NCI-H1694 treated with DMSO at 0.1 percent for 48 hours (cell line): ENCODE results near the gene SMPD3.
A peak's percentile ranks its signal among the peaks of the same experiment; 100 is the strongest.

Experiments used
- DNase-seq: peaks from one replicate; lab custom pipeline; 2025; lab: John Stamatoyannopoulos, UW

Gene SMPD3

DNA sequence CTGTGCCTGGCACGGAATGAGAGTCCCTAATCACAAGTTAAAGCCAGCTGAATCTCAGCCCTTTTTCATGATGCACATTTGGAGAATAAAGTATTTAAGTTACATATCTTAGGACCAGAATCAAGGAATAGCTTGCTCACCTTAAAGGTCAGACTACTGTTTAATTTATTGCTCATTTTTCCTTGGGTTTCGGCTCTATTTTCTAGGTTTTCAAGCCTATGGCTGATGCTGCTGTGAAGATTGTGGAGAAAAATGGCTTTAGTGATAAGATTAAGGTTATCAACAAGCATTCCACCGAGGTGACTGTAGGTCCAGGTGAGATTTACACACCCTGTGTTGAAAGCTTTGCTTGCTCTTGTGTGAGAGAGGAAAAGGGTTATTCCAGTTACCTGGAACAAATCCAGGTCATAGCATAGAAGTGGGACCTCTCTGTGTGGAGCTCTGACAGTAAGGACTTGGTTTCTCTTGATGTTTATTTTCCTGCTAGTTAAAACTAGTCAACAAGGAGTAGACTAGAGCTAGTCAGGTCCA lies 119.4 kb downstream of the SMPD3 start:
- no peak for DNase-seq

DNA sequence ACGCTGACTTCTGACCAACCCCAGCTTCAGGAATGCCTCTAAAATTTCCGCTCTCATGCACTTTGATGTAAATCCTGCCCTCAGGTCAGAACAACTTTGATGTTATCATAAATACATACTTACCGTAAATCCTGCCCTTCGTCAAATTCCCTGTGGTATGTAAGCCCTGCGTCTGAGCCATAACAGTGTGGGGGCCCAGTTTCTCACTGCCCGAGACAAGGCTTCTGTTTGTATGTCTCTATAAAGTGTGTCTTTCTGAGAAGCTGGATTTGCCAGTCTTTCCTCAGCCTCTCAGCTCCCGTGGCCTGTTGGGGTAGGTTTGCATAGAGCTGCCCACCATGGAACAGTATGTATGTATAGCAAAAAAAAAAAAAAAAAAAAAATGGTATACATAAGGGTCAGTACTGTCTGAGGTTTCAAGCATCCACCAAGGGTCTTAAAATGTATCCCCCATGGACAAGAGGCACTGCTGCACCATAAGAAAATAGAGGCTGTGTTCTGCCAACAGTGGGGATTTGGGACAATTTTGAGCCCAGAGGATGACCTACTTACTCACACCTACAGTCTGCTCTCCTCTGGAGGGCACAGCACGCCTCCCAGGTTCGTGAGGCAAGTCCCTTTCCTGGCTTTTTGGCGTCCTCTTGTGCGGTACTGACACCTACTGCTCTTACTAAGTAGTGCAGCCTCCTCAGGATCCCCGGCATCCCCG lies 120.0 kb downstream of the SMPD3 start:
- peak; percentile 85 for DNase-seq

DNA sequence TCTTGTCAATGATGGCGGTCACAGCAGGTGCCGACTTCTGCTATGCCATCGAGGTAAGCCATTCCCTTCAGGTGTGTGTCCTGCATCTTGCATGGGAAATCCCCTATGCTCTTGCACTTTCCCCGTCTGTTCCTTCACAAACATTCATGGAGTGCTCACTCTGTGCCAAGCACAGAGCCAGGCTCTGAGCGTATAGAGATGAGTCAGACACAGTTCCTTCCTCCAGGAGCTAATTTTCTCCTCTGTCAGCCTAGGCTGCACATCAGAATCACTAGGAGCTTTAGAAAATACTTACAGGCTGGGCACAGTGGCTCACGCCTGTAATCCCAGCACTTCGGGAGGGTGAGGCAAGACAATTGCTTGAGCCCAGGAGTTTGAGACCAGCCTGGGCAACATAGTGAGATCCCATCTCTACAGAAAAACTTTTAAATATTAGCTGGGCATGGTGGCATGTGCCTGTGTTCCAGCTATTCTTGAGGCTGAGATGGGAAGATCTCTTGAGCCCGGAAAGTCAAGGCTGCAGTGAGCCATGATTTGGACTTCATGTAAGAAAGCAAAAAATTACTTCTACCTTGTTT lies 123.4 kb downstream of the SMPD3 start:
- no peak for DNase-seq

DNA sequence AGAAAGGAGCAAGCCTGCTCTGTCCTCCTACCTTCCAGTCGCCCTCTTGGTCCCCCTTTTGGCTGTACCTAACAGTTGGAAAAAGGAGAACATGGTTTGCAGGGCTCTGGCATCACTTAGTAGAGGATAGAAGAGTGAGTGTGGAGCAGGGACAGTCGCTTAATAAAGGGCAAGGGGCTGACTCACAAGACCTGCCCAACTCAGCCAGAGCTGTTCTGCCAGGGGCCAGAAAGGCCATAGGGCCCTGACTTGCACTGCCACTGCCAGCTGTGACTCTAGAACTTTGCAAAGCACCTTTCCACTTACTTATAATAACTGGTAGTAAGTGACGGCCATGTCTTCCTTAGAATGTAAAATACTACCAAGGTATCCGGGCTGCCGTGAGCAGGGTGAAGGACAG lies 124.0 kb downstream of the SMPD3 start:
- DNase-seq, result no peak

DNA sequence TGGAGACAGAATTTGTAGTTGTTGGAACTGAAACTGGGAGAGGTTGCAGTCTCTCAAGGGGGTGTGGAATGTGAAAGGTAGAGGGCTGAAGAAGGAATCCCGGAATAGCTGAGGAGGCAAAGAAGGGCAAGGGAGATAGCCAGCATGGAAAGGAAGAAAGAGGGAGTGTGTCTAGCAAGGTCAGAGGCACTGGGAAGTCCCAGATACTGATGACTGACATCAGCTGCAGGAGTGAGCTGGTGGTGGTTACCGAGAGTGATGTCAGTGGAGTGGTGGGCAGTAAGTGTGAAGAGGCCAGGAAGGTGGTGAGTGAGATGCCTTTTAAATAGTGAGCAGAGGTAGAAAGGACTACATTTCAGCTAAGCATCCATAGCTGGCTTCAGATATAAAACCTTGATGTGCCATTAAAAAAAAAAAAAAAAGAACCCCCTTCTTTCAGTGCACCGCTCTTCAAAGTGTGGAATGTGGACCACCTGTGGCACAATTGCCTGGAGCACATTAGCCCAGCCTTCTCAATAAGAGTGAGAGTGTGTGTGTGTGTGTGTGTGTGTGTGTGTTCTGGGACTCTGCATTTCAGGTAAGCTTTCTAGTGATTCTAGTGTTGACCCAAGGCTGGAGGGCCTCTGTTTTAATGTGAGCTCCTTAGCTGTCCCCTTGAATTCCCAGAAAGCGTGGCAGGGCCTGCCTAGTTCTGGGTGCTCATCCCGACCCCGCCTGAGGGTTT lies 129.0 kb downstream of the SMPD3 start:
- DNase-seq, result no peak

DNA sequence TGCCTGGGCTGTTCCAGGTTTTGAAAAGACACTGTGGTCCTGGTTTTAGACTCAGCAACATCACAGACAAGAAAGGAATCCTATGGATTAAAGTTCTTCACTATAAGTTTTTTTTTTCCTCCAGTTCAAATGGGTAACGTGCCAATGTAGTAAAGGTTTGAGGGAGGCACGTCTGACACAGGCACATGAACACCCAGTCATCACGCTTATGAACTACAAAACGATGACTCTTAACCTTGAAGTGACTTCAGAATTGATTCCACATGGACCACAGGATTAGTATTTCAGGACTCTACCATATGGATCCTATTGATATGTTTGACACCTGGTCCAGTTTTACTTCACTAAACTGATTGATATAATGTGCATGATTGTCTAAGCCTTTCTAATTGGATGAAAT lies 135.2 kb downstream of the SMPD3 start:
- DNase-seq, result no peak

DNA sequence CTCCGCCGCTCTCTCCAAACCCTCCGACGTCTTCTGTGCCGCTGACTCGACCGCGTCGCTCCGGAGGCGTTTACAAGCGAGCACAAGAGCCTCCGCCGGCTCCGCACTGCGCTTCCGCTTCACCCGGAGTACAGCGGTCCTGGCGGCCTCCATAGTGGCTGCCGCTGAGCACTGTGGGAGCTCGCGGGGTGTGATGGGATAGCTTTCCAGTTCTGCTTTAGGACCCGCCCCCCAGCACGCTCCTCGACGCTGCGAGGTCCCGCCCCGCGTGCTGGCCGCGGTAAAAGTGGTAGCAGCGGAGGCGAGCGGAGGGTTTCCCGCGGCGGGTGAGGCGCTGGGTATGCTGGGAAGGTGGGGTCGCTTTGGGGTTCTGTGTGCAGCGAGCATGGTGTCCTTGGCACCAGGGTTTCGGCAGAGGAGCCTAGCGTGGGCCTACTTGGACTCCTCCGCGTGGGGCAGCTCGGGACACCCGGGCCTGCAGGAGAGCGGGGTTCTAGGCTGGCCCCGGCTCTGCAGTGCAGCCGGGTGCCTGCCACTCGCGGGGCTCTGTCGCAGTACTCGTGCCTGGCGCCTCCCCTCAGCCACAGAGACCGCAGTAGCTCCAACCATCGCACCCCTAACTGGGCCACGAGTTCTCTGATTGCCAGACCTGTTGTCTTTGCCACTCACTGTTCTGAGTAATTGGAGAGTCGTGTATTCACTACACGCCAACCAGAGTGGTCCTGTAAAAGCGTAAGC lies 137.4 kb downstream of the SMPD3 start, which contains the start of the genes PRMT7 and SLC7A6OS:
Gene PRMT7, plus strand, starts transcription at position 246 of the 738 bp plus-strand sequence. CDS start 4,961 bp downstream, outside the sequence.
Gene SLC7A6OS, minus strand, starts transcription at position 173 of the 738 bp plus-strand sequence. Its CDS starts 20 bp downstream, at position 153.
- DNase-seq, result peak; percentile 80

DNA sequence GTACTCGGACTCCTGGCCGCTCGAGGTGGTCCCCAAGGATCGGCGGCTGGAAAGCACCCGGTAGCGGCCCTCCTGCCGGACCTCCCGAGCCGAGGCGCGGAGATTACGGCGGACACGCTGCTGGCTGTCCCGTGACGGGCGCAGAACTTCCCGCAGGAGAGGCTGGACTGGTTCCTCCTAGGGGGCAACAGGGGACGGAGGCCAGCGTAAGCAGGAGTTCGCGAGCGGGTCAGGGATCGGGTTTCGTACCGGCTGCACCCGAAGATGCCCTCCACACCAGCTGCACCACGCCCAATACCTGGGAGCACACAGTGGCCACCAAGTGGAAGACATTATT lies 137.9 kb downstream of the SMPD3 start:
- no peak for DNase-seq

DNA sequence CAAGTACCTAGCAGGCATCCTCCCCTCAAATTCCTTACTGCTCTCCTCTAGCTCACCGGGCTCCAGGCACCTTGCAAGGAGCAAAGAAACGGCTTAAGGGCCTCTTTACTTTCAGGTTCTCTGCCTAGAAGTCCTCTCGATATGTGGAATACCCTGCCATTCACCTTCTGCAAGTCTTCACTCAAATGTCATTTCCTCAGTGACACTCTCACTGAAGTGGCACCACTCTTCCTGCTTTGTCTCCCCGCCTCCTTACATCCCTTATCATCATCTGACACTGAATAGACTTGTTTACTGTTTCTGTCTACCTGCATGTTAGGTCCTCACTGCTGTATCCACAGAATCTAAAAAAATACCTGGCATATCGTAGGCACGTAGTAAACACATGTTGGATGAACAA lies 138.5 kb downstream of the SMPD3 start:
- no peak for DNase-seq
